Suprapubic skin (tissue), 4 donors: ENCODE data around the gene EIF4A3.

Experiments used
- EP300 ChIP-seq: sonication (generic); formaldehyde crosslinking; IDR thresholded peaks from one replicate; pipeline ENCODE4 v1.6.1; 2017; ENCODE audit warnings: antibody characterized with exemption
- POLR2A ChIP-seq, 2 donors: fragments of 450-650 bp; IDR thresholded peaks; one replicate each; pipeline ENCODE4 v1.6.1; 2017; ENCODE audit warnings: antibody characterized with exemption in 2 of 2, mild to moderate bottlenecking in 2 of 2, moderate library complexity in 2 of 2
- POLR2AphosphoS5 ChIP-seq, 3 donors: sonication (generic); formaldehyde crosslinking; IDR thresholded peaks; one replicate each; pipeline ENCODE4 v1.6.1; 2017; ENCODE audit warnings: antibody characterized with exemption in 3 of 3
- TF ChIP-seq, protein P1 (sequence below), 2 donors: fragments of 200-600 bp in 1 of 2; fragments of 450-650 bp in 1 of 2; sonication (generic) in 1 of 2; IDR thresholded peaks; one replicate each; pipeline ENCODE4 v1.5.1; 2016 to 2019; ENCODE audit warnings: antibody characterized with exemption in 2 of 2, mild to moderate bottlenecking in 1 of 2, moderate library complexity in 1 of 2

DNA sequence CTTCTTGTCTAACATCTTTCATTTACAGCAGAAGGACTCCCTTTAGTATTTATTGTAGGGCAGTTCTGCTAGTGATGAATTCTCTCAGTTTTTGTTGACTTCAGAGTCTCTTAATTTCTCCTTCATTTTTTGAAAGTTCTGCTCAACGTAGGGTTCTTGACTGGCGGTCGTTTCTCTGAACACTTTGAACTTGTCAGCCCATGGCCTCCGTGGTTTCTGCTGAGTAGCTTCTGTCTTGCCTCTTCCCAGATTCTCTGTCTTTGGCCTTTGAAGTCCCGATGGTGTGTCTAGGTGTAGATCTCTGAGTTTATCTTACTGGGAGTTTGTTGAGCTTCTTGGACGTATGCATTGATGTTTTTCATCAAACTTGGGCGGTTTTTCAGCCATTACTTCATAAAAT lies 32.2 kb downstream of the EIF4A3 start:
- TF ChIP-seq POLR2AphosphoS5 (IDR thresholded peaks at IDR 0.05) (no peak), POLR2A (IDR thresholded peaks at IDR 0.05) (no peak), EP300 (no peak)
- TF ChIP-seq, protein P1, sequence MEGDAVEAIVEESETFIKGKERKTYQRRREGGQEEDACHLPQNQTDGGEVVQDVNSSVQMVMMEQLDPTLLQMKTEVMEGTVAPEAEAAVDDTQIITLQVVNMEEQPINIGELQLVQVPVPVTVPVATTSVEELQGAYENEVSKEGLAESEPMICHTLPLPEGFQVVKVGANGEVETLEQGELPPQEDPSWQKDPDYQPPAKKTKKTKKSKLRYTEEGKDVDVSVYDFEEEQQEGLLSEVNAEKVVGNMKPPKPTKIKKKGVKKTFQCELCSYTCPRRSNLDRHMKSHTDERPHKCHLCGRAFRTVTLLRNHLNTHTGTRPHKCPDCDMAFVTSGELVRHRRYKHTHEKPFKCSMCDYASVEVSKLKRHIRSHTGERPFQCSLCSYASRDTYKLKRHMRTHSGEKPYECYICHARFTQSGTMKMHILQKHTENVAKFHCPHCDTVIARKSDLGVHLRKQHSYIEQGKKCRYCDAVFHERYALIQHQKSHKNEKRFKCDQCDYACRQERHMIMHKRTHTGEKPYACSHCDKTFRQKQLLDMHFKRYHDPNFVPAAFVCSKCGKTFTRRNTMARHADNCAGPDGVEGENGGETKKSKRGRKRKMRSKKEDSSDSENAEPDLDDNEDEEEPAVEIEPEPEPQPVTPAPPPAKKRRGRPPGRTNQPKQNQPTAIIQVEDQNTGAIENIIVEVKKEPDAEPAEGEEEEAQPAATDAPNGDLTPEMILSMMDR (IDR thresholded peaks at IDR 0.05): no peak
